ENCODE data around the gene SMURF2.
"Not testable (repeated sequence)": the region's sequence is repeated elsewhere in the genome, so short reads cannot be mapped to it uniquely, and the experiment has no call there.

The SMURF2 gene

DNA sequence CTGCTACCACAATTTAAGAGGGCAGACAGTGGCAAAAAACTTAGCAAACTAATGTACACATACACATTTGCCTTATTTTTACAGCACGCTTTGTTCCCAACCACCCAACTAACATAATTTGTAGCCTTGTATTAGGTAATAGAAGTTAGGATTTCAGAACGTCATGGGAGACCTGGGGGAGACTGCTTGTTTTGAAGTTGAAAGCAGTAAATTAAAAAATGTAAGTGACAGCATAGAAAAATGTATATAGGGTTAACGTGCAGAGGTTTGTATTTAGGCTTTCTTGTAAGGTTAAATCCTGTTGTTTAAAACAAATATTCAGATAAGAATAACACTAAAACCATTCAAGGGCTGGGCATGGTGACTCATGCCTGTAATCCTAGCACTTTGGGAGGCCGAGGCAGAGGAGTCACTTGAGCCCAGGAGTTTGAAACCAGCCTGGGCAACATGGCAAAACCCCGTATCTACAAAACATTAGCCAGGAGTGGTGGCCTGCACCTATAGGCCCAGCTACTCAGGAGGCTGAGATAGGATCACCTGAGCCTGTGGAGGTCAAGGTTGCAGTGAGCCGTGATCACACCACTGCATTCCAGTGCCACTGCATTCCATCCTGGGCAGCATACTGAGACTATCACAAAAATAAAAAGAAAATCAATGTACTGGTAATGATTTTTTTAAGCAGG, 2.3 kb upstream of the SMURF2 start:
- DNase-seq: not testable (repeated sequence)

DNA sequence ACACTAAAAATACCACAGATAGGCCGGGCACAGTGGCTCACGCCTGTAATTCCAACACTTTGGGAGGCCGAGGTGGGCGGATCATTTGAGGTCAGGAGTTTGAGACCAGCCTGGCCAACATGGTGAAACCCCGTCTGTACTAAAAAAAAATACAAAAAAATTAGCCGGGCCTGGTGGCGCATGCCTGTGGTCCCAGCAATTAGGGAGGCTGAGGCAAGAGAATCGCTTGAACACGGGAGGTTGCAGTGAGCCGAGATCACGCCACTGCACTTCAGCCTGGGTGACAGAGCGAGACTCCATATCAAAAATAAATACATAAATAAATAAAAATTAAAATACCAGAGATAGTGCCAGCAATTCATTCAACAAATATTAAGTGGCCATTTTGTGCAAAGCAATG, 1.7 kb upstream of the SMURF2 start:
- not testable (repeated sequence) for DNase-seq

DNA sequence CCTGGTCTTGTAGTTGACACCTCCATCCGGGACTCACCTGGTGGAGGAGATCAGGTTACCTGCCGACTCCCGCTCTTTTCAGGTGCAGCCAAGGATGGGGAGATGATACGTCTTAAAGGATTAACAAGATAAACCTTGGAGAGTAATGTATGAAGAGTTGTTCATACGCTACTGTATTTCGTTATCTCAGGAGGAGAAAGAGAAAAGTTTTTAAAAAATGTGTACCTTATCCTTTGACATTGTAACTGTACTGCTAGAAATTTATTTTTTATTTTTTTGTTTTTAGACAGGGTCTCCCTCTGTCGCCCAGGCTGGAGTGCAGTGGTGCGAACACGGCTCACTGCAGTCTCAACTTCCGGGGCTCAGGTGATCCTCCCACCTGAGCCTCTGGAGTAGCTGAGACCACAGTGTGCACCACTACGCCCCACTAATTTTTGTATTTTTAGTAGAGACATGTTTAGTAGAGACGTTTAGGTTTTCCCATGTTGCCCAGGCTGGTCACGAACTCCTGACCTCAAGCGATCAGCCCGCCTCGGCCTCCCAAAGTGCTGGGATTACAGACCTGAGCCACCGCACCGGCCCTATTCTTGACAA, 764 bp upstream of the SMURF2 start:
- no peak for DNase-seq

DNA sequence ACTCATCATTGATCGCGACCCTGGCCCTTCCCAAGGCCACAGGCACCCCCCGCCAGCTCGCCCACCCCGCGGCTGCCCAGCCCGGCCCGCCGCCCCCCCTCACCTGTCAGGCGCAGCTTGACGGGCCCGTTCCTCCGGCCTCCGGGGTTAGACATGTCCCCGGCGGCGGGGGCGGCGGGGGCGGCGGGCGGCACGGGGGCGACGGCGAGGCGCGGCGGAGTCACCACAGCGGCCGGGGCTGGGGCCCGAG, 456 bp downstream of the SMURF2 start:
- DNase-seq: no peak

DNA sequence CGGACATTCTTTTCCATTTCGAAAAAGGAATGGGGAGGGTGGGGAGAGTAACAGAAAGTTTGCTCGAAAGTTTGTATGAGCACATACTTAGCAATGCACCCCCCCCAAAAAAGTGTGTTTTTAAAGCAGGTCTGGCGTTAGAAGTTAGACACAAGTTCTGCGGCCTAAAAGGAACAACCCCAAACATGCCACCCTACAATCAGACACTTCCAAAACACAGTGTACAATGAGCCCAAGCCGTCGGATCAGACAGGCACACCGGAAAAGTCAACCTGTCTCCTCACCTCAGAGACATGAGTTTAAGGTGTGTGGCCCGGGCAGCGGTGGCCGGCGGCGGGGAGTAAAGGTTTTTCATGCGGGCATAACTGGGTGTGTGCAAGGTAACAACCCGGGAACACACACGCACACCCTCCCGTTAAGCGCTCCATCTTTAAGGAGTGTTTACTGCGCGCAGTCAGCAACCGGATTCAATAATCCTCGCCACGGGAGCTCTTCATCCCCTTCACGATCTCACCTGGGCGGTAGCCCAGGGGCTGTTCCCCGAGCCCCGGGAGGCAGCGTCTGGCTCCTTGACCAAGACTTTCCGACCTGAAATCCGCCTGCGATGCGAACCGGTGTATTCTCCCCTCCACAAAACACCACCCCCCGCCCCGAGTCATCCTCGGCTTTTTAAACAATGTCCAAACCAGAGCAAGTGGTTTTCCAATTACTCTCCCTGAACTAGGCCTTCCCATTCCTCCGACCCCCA, 955 bp downstream of the SMURF2 start:
- not testable (repeated sequence) for DNase-seq

DNA sequence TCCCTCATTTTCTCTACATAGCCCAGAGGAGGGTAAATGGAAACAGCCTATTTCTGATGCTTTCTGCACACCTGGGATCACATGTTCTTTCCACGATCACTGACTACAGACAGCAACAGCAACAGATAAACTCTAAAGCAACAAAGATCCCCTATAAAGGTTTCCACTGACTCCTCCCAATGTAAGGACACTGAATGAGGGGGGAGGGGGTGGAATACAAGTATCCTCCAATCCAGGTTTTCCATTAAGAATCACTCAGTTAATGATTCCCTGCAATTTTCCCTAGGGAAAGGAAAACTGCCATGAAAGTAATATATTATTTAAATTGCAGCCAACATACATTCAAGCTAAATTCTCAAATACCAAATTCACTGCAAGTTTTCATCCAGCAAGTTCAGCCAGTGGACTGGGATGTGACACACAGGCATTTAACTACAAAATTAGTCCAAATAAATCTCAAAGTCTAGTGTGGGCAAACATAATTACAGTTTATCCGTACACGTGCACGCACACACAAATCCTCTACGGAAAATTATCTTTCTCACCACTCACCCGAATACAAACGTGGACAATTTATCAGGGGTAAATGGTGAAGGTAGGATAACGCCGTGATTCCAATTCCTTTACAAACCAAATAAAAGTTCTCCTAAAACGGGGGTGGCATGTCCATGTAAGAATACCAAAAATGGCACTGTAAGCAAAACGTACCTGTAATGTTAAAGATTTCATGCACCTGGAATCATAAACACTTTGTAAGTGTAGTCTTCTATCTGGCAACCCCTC, 1.7 kb downstream of the SMURF2 start:
- not testable (repeated sequence) for DNase-seq

DNA sequence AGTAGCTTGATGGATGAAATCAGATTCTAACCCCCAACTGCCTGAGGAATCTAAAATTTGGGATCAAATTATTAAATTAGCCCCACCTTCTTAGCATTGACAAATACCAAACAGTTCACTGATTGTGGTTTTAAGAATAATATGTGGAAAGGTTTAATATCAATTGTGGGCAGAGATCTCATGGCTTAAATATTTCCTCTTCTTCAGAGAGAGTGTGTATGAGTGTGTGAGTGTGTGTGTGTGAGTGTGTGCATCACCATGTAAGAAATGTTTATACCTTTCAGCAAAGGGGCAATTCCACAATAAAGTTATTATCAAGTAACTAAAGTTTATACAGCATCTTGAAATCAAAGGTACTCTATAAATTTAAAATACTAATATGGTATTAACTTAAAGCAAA, 3.2 kb downstream of the SMURF2 start:
- DNase-seq: no peak

DNA sequence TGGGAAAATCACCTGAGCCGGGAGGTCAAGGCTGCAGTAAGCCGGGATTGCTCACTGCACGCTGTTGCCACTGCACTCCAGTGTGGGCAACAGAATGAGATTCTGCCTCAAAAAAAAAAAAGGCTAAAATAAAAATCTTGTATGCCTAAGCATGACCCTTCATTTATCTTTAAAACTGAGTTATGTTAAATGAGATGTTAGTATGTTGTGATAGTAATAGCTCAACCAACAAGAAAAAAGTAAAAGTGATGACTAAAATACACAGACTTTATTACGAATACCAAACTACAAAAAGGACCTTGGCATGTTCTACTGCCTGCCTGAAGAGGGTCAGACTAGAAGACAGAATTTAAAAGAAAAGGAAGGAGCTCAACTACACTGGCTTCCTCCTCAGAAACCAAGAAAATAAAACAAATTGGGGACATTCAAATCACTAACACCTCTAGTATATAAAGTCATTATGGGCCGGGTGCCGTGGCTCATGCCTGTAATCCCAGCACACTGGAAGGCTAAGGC, 4.4 kb downstream of the SMURF2 start:
- no peak for DNase-seq

DNA sequence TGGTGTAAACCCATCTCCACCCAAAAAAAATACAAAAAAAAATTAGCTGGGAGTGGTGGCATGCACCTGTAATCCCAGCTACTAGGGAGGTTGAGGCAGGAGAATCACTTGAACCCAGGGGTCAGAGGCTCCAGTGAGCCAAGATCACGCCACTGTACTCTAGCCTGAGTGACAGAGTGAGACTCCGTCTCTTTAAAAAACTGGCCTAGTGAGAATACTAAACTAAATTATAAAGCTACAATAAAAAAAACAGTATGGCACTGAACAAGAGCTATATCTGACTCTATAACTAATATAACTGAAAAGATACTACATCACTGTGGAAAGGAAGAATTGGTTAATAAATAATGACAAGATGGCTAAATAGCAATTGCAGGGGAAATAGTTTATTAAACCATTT, 6.4 kb downstream of the SMURF2 start:
- DNase-seq: no peak

DNA sequence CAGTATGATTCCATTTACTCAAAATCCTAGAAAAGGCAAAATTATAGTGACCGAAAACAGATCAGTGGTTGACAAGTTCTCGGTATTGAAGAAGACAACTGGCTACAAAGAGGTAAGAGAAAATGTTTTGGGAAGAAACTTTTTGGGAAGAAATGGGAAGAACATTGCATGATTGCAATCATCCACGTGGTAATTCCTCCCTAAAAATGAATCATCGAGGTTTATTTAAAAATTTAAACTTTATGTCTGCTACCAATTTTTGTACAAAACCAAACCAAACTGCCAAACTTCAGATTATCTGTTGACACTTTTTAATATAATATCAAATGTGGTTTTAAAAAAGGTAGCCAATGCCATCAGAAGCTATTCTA, 8.1 kb downstream of the SMURF2 start:
- DNase-seq: no peak

DNA sequence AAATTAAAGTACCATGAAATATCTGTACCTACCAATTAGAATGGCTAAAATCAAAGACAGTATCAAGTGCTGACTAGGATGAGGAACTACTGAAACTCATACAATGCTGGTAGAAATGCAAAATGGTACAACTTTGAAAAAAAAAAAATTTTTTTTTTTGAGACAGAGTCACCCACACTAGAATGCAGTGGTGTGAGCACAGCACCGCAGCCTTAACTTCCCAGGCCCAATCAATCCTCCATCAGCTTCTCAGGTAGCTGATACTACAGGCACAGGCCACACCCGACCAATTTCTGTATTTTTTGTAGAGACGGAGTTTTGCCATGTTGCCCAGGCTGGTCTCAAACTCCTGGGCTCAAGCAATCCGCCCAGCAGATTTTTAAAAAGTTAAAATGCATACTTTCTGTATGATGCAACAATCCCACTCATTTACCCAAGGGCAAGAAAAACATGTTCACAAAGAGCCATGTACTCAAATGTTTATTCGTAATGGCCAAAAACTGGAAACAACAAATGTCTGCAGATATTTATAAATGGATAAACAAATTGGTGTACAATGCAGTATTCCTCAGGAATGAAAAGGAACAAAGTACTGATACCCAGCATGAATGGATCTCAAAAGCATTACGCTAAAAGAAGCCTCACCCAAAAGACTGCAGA, 8.7 kb downstream of the SMURF2 start:
- DNase-seq: no peak

DNA sequence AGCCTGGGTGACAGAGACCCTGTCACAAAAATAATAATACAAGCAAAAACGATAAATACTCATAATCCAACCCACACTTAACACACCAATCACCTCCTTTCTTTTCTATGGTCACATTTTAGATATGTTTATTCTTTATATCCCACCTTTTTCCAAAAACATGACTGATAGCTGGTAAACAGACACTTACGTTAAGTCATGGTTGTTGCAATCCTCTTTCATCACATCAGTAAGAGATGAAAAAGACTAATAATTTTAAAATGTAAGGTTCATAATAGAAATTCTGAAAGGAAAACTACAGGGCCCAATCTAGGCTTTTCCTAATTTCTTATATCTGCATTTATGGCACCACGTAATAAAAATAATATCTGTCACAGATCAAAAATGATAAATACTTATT, 10.2 kb downstream of the SMURF2 start:
- DNase-seq: no peak

DNA sequence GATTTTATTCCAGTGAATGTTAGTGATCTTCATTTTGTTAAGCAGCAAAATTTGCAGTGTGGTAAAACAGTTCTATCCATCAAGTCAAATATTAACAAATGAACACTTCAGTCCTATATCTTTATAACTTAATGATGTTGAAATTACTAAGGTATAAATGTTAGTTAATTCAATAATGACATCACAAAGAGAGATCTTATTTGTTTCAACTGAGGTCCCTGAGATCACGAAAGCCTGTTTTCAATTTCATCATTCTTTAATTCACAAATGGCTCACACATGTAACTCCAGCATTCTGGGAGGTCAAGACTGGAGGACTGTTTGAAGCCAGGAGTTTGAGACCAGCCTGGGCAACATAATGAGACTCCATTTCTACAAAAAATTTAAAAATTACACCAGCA, 13.9 kb downstream of the SMURF2 start:
- no peak for DNase-seq

DNA sequence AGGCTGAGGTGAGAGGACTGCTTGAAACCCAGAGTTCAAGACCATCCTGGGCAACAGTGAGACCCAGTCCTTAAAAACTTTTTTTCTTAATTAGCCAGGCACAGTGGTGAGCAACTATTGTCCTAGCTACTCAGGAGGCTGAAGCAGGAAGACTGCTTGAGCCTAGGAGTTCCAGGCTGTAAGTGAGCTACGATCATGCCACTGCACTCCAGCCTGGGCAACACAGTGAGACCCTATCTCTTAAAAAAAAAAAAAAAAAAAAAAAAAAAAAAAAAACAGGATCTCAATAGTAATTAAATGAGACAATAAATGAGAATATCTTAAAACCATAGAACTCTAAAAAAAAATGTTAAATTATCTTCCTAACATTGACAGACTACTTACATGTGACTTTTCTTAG, 14.3 kb downstream of the SMURF2 start:
- no peak for DNase-seq

DNA sequence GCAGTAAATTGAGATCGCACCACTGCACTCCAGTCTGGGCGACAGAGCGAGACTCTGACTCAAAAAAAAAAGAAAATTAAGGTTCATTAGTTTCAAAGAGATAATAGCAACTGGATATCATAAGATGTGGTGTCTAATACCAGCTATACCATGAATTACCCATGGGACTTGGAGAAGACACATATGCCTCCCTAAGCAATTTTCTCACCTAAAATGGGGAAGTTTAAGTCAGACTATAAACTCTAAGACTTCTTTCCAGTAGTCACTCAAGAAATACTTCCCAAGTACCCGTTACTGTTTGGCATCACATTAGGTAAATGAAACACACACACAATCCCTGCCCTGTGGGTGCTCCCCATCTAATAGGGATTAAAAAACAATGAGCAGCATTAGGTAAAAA, 22.6 kb downstream of the SMURF2 start:
- DNase-seq: no peak

DNA sequence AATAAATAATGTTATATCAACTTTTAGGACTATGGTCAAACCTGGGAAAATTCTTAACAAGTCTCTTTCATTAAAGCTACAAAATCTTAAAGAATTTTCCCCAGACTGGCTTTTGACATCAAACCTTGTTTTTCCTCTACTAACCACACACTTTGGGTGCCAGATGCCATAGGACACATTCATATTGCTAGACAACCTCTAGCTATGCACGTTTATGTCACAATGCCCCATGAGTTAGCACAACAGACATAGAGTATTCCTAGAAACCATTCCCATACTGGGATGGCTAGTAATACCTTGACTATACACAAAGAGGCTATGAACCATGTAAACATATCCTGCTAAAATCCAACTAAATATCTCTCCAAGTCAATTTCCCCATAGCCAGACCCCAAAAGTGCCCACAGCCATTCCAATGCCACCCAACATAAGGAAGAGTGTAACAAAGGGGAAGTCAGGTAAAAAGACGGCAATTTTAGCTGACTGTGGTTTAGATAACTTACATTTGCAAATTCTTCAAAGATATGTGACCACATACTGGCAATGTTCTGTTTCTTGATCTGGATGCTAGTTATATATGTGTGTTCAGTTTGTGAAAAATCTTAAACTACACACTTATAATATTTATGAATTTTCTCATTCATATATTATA, 23.4 kb downstream of the SMURF2 start:
- no peak for DNase-seq

DNA sequence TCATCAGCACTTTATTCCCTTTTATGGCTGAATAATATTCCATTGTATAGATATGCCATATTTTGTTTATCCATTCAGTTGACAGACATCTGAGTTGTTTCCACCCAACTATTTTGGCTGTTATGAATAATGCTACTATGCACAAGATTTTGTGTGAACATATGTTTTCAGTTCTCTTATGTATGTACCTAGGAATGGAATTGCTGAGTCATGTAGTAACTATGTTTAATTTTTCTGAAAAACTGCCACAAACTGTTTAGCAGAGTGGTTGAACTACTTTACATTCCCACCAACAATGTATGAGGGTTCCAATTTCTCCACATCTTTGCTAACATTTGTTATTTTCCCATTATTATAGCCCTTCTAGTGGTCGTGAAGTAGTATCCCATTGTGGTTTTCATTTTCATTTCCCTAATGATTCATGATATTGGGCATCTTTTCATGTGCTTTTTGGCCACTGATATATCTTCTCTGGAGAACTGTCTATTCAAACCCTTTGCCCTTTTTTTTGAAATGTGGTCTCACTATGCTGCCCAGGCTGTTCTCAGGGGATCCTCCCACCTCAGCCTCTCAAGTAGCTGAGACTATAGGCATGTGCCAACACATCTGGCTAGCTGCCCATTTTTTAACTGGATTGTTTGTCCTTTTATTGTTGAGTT, 26.3 kb downstream of the SMURF2 start:
- no peak for DNase-seq

DNA sequence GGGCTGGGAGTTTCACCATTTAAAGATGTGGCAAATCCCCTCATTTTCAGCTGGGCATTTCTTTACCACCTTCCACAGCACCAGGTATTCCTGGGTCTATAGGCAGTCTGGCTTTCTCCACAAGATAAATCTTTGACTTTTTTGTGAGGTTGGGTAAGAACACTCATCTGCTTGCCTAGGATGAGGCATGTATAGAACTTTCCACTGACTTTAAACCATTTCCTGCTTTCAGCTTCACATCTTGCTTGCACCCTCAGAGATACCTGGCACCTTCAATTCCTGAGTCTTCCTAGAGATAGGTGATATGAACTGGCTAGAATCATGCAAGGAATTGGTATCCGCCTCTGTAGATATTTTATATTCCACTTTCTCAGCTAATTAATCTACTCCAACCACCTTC, 27.9 kb downstream of the SMURF2 start:
- no peak for DNase-seq

DNA sequence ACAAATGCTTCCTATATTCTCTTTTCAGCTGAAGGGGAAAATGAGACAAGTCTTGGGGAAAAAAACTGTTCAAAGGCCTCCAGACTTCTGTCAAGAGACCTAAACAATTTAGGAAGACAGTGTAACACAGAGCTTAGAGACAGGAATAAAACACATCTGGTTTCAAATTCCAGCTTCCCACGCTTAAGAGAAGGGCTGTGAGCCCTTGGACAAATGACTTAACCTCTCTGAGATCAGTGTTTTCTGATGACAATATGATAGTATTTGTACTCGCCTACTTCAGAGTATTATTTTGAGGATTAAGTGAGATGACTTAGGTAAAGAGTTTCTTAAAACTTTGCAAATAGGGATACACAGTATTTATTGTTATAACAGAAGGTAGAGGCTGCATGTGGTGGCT, 29.5 kb downstream of the SMURF2 start:
- no peak for DNase-seq

DNA sequence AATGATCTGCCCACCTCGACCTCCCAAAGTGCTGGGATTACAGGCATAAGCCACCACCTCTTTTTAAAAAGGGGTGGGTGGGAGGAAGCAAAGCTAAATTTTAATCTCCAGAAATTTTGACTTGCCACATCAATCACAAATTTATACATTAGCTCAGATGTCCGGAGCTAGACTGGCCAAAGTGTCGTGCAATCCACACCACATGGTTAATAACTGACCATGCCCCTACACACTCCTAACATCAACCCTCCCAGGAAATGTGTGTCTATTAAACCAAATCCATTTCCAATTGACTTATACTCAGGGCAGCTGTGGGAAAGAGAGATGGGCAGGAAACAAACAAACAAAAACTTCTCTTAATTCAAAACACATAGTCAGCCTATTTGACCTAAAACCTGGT, 29.9 kb downstream of the SMURF2 start:
- DNase-seq: no peak

DNA sequence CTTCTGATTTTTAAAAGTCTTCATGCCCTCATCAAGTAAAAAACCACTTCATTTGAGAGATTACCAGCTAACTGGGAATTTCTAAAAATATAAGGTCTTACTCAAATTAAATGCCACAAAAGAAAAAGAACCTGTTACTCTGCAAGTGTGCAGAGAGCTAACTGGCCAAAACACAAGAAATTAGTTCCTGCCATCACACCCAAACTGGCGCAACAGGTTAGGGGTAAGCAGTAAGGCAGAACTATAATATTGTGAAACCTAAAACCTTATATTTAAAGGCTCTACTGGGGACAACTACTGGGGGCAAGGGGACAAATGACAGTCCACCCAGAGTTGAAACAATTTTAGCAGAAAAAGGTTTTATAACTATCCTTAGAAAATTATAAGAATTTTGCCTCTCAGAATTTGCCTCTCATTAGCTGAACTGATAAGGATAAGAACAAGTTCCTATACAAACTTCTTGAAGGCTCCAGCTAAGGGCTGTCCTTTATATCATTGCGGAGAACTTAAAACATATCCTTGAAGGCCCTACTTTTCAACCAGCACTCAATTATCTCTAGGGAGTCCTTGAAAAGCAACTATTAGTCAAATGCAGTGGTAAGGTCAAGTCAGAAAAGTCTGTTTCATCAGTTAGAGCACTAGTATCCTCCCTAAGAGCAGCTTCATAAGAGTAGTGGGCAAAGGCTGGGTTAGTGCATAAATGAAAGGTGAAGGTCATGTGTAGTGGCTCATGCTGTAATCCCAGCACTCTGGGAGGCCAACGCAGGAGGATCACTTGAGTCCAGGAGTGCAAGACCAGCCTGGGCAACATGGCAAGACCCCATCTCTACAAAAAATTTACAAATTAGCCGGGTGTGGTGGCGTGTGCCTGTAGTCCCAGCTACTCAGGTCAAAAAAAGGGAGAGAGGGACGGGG, 31.5 kb downstream of the SMURF2 start:
- DNase-seq: no peak
